Natural killer cell treated with Interleukin-12 subunit alpha and Interleukin-12 subunit beta and Interleukin-15 and Interleukin-18, amount 100 ng/mL, for 72 hours (primary cell): Measurements from ENCODE around the gene LGALS7B. TPM values are rescaled to one million over a fixed set of nuclear protein-coding genes. Genes with fewer than 3 reads are reported as not detected.
"Not testable (repeated sequence)": the region's sequence is repeated elsewhere in the genome, so short reads cannot be mapped to it uniquely, and the experiment has no call there.

Source experiments
- ATAC-seq, 2 donors: fragments of 150-1000 bp; cut with Tn5 transposase in 1 of 2; sonication (Bioruptor Pico), chemical (Tn5 transposase) in 1 of 2; 2 replicates each; pipeline ENCODE4 v1.10.0; 2021
- DNase-seq: peaks from one replicate; pipeline ENCODE4 v3.0.0; 2022; ENCODE audit warnings: low spot score
- H3K27ac Mint-ChIP-seq, 2 donors: 1 replicate in 1 of 2; 2 replicates in 1 of 2; pipeline ENCODE4 v1.8.0; 2022; ENCODE audit warnings: mixed read lengths in 2 of 2, mild to moderate bottlenecking in 1 of 2, moderate library complexity in 1 of 2
- H3K27me3 Mint-ChIP-seq, 2 donors: 1 replicate in 1 of 2; 2 replicates in 1 of 2; pipeline ENCODE4 v1.8.0; 2022; ENCODE audit warnings: mixed read lengths in 2 of 2
- H3K36me3 Mint-ChIP-seq: one replicate; pipeline ENCODE4 v1.8.0; 2022; ENCODE audit warnings: mixed read lengths
- H3K4me1 Mint-ChIP-seq, 2 donors: 1 replicate in 1 of 2; 2 replicates in 1 of 2; pipeline ENCODE4 v1.8.0; 2022; ENCODE audit warnings: low read depth in 2 of 2, mixed read lengths in 2 of 2, mild to moderate bottlenecking in 1 of 2
- H3K4me3 Mint-ChIP-seq: one replicate; pipeline ENCODE4 v1.8.0; 2022; ENCODE audit warnings: mixed read lengths
- H3K9me3 Mint-ChIP-seq: 2 replicates; pipeline ENCODE4 v1.8.0; 2022; ENCODE audit warnings: mixed read lengths
- total RNA-seq, 2 donors: library from RNA; stranded (reverse); gene quantifications; one replicate each; pipeline ENCODE4 v1.2.3, GENCODE V29; 2022

The LGALS7B gene
- total RNA-seq, 2 donors from 2014 or later: not detected

GRCh38 chr19:38795549-38795948, 6.5 kb downstream of the LGALS7B start:
- no peaks in the 10 kb centered on the region for H3K36me3 Mint-ChIP-seq
- no peak overlapping the region for H3K27ac Mint-ChIP-seq
- H3K4me1 Mint-ChIP-seq: peaks cover 0 to 2% of the 10 kb centered on the region in 2 donors
- no peak overlapping the region for H3K4me3 Mint-ChIP-seq
- ATAC-seq: no peak
- DNase-seq: no peak
- no peaks in the 10 kb centered on the region for H3K27me3 Mint-ChIP-seq
- H3K9me3 Mint-ChIP-seq: no peaks in the 10 kb centered on the region

GRCh38 chr19:38796154-38796553, 7.2 kb downstream of the LGALS7B start:
- H3K4me1 Mint-ChIP-seq: peaks cover 0 to 2% of the 10 kb centered on the region in 2 donors

GRCh38 chr19:38797781-38798180, 8.8 kb downstream of the LGALS7B start:
- ATAC-seq, H3K4me1 Mint-ChIP-seq, H3K27me3 Mint-ChIP-seq, H3K4me3 Mint-ChIP-seq, H3K27ac Mint-ChIP-seq, H3K9me3 Mint-ChIP-seq, DNase-seq, H3K36me3 Mint-ChIP-seq: not testable (repeated sequence)

More at GRCh38 chr19:38796154-38796553, 7.2 kb downstream of the LGALS7B start:
- H3K27me3 Mint-ChIP-seq: no peaks in the 10 kb centered on the region
- no peaks in the 10 kb centered on the region for H3K36me3 Mint-ChIP-seq
- no peak overlapping the region for H3K27ac Mint-ChIP-seq
- DNase-seq: no peak
- no peak for ATAC-seq
- H3K9me3 Mint-ChIP-seq: no peaks in the 10 kb centered on the region
- no peak overlapping the region for H3K4me3 Mint-ChIP-seq

GRCh38 chr19:38799104-38799503, 10.1 kb downstream of the LGALS7B start:
- Mint-ChIP-seq H3K4me3 (no peak overlapping the region), H3K36me3 (no peaks in the 10 kb centered on the region), H3K27me3 (no peaks in the 10 kb centered on the region), H3K27ac (no peak overlapping the region), H3K4me1 (peaks cover 0 to under 1% of the 10 kb centered on the region in 2 donors), H3K9me3 (no peaks in the 10 kb centered on the region)
- DNase-seq: no peak
- ATAC-seq: no peak

GRCh38 chr19:38800577-38801347, 11.8 kb downstream of the LGALS7B start:
- Mint-ChIP-seq H3K36me3 (no peaks in the 10 kb centered on the region), H3K9me3 (no peaks in the 10 kb centered on the region), H3K4me3 (no peak overlapping the region), H3K27ac (no peak overlapping the region), H3K4me1 (peaks cover 4 to 6% of the 10 kb centered on the region in 2 donors), H3K27me3 (no peaks in the 10 kb centered on the region)
- DNase-seq (no peak), ATAC-seq (no peak)

GRCh38 chr19:38801359-38802095, 12.5 kb downstream of the LGALS7B start:
- Mint-ChIP-seq H3K9me3 (no peaks in the 10 kb centered on the region), H3K4me1 (peaks cover 4 to 6% of the 10 kb centered on the region in 2 donors), H3K4me3 (no peak overlapping the region), H3K27ac (no peak overlapping the region), H3K27me3 (no peaks in the 10 kb centered on the region), H3K36me3 (no peaks in the 10 kb centered on the region)
- ATAC-seq (no peak), DNase-seq (no peak)

GRCh38 chr19:38803543-38803942, 14.5 kb downstream of the LGALS7B start:
- DNase-seq (no peak), ATAC-seq (no peak)
- H3K27me3 Mint-ChIP-seq: no peaks in the 10 kb centered on the region
- peaks cover 4 to 6% of the 10 kb centered on the region in 2 donors for H3K4me1 Mint-ChIP-seq
- no peak overlapping the region for H3K4me3 Mint-ChIP-seq
- H3K36me3 Mint-ChIP-seq: no peaks in the 10 kb centered on the region
- no peak overlapping the region for H3K27ac Mint-ChIP-seq
- no peaks in the 10 kb centered on the region for H3K9me3 Mint-ChIP-seq

- ATAC-seq: no peak
- Mint-ChIP-seq H3K4me3 (peak overlapping the region; percentile 19), H3K27ac (peak overlapping the region; percentile 9 to 27), H3K4me1 (peaks cover 4 to 6% of the 10 kb centered on the region in 2 donors), H3K36me3 (no peaks in the 10 kb centered on the region), H3K27me3 (no peaks in the 10 kb centered on the region), H3K9me3 (no peaks in the 10 kb centered on the region)
- DNase-seq: no peak
Measured at GRCh38 chr19:38805180-38805579, 16.2 kb downstream of the LGALS7B start.

GRCh38 chr19:38806371-38806770, 17.4 kb downstream of the LGALS7B start:
- DNase-seq: no peak
- Mint-ChIP-seq H3K36me3 (no peaks in the 10 kb centered on the region), H3K9me3 (no peaks in the 10 kb centered on the region), H3K4me3 (no peak overlapping the region), H3K27ac (no peak overlapping the region), H3K4me1 (peaks cover 4 to 6% of the 10 kb centered on the region in 2 donors), H3K27me3 (no peaks in the 10 kb centered on the region)
- ATAC-seq: no peak

GRCh38 chr19:38807374-38808098, 18.5 kb downstream of the LGALS7B start:
- not testable (repeated sequence) for H3K4me3 Mint-ChIP-seq, H3K9me3 Mint-ChIP-seq, H3K27ac Mint-ChIP-seq, ATAC-seq, H3K4me1 Mint-ChIP-seq, DNase-seq, H3K27me3 Mint-ChIP-seq, H3K36me3 Mint-ChIP-seq

- no peak overlapping the region for H3K27ac Mint-ChIP-seq
- no peaks in the 10 kb centered on the region for H3K27me3 Mint-ChIP-seq
- DNase-seq: no peak
- ATAC-seq: no peak
- H3K9me3 Mint-ChIP-seq: no peaks in the 10 kb centered on the region
- H3K4me1 Mint-ChIP-seq: peaks cover 4 to 6% of the 10 kb centered on the region in 2 donors
- H3K4me3 Mint-ChIP-seq: no peak overlapping the region
- no peaks in the 10 kb centered on the region for H3K36me3 Mint-ChIP-seq
Measured at GRCh38 chr19:38808741-38809140, 19.7 kb downstream of the LGALS7B start.

- H3K36me3 Mint-ChIP-seq: no peaks in the 10 kb centered on the region
- H3K9me3 Mint-ChIP-seq: no peaks in the 10 kb centered on the region
- DNase-seq (no peak), ATAC-seq (no peak)
- H3K27me3 Mint-ChIP-seq: no peaks in the 10 kb centered on the region
- H3K4me1 Mint-ChIP-seq: peaks cover 4 to 6% of the 10 kb centered on the region in 2 donors
- H3K4me3 Mint-ChIP-seq: no peak overlapping the region
- H3K27ac Mint-ChIP-seq: no peak overlapping the region
Measured at GRCh38 chr19:38809592-38810252, 20.7 kb downstream of the LGALS7B start.

- Mint-ChIP-seq H3K36me3 (no peaks in the 10 kb centered on the region), H3K9me3 (no peaks in the 10 kb centered on the region), H3K4me1 (no peaks in the 10 kb centered on the region), H3K27me3 (no peaks in the 10 kb centered on the region), H3K27ac (no peak overlapping the region), H3K4me3 (no peak overlapping the region)
- no peak for DNase-seq
- ATAC-seq: no peak
Measured at GRCh38 chr19:38812009-38812840, 23.2 kb downstream of the LGALS7B start.
